Measurements from ENCODE around the gene FOXO4. TPM values are rescaled to one million over a fixed set of nuclear protein-coding genes. Genes with fewer than 3 reads are reported as not detected.
A peak's percentile ranks its signal among the peaks of the same experiment; 100 is the strongest.

Gene FOXO4
- total and polyA plus RNA-seq, 2 donors, result 9.4 to 12.3 TPM

DNA sequence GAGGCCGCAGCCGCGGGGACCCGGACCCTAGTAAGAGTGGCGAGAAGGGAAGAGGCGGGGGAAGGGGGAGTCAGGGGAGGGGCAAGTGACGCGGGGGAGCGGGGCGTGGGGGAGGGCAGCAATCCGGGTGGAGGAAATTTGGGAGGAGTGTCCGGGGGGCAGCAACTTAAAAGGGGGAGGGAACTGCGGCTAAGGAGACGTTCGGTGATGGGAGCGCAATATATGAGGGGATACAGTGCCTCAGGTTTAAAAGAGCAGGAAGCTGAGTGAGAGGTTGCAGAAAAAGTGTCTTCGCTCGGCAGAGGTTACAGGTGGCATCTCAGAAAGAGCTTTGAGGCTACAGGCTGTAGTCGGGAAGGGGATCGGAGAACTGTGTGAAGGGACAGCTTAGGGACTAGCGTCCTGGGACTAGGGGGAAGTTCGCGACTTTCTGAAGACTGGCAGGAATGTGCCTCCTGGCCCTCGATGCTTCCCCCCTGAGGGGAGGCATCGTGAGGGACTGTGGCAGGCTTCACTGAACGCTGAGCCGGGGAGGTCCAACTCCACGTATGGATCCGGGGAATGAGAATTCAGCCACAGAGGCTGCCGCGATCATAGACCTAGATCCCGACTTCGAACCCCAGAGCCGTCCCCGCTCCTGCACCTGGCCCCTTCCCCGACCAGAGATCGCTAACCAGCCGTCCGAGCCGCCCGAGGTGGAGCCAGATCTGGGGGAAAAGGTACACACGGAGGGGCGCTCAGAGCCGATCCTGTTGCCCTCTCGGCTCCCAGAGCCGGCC lies 519 bp downstream of the FOXO4 start:
- Histone ChIP-seq H3K27ac (ENCODE audit: low read depth in 1 of 2, low read length in 1 of 2) (peak overlapping the region; percentile 77 to 84), H3K36me3 (ENCODE audit: control insufficient read depth in 2 of 2, insufficient read depth in 2 of 2, low read length in 1 of 2) (no peaks in the 10 kb centered on the region), H3K4me3 (ENCODE audit: low read length in 2 of 2) (peak overlapping the region; percentile 54 to 63), H3K4me1 (ENCODE audit: control insufficient read depth in 2 of 2, insufficient read depth in 2 of 2, low read length in 2 of 2) (peaks cover 3 to 35% of the 10 kb centered on the region in 2 donors), H3K27me3 (ENCODE audit: control insufficient read depth in 2 of 2, insufficient read depth in 1 of 2, low read length in 1 of 2) (peaks cover 0 to 8% of the 10 kb centered on the region in 2 donors), H3K9me3 (ENCODE audit: control insufficient read depth in 2 of 2, insufficient read depth in 1 of 2, low read length in 1 of 2) (no peaks in the 10 kb centered on the region)
- WGBS, result 2% methylated on average over 46 of the region's 46 CpGs
- peak in 3 of 9 donors; percentile 57 to 76 (median 61) for DNase-seq (ENCODE audit: low read depth in 6 of 9, low spot score in 9 of 9)

DNA sequence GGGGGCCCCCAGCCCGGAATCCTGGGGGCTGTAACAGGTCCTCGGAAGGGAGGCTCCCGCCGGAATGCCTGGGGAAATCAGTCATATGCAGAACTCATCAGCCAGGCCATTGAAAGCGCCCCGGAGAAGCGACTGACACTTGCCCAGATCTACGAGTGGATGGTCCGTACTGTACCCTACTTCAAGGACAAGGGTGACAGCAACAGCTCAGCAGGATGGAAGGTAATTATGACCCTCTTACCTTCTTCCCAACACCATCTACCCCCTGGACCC lies 1.0 kb downstream of the FOXO4 start:
- Histone ChIP-seq H3K4me1 (ENCODE audit: control insufficient read depth in 2 of 2, insufficient read depth in 2 of 2, low read length in 2 of 2) (peaks cover 3 to 40% of the 10 kb centered on the region in 2 donors), H3K27me3 (ENCODE audit: control insufficient read depth in 2 of 2, insufficient read depth in 1 of 2, low read length in 1 of 2) (peaks cover 0 to 8% of the 10 kb centered on the region in 2 donors), H3K4me3 (ENCODE audit: low read length in 2 of 2) (peak overlapping the region; percentile 54 to 63), H3K9me3 (ENCODE audit: control insufficient read depth in 2 of 2, insufficient read depth in 1 of 2, low read length in 1 of 2) (no peaks in the 10 kb centered on the region), H3K27ac (ENCODE audit: low read depth in 1 of 2, low read length in 1 of 2) (no peak overlapping the region), H3K36me3 (ENCODE audit: control insufficient read depth in 2 of 2, insufficient read depth in 2 of 2, low read length in 1 of 2) (peaks cover 0 to 2% of the 10 kb centered on the region in 2 donors)
- DNase-seq (ENCODE audit: low read depth in 6 of 9, low spot score in 9 of 9), result no peak
- 4% methylated on average over 9 of the region's 9 CpGs for WGBS

DNA sequence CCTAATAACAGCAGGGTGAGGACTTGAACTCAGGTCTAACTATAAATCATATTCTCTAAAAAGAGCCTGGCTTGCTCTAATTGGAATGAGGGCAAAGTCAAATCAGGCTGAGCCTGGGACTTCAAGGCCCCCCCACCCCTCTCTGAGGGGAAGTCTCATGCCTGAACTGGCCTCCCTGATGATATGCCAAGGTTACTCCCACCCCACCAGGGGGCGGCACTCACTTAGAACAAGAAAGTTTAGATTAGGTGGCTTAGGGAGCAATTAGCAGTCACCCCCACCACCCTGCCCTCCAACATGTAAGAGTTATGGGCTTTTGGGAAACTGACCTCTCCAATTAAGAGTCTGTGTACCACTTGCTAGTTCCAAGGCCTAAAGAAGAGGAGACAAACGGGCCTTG lies 2.7 kb downstream of the FOXO4 start:
- peak in 3 of 9 donors; percentile 63 to 86 (median 68) for DNase-seq (ENCODE audit: low read depth in 6 of 9, low spot score in 9 of 9)
- no peak overlapping the region for H3K4me3 ChIP-seq (ENCODE audit: low read length in 2 of 2)
- peaks cover 12 to 56% of the 10 kb centered on the region in 2 donors for H3K4me1 ChIP-seq (ENCODE audit: control insufficient read depth in 2 of 2, insufficient read depth in 2 of 2, low read length in 2 of 2)
- 22% methylated on average over 2 of the region's 2 CpGs for whole genome bisulfite sequencing
- no peaks in the 10 kb centered on the region for H3K9me3 ChIP-seq (ENCODE audit: control insufficient read depth in 2 of 2, insufficient read depth in 1 of 2, low read length in 1 of 2)
- peaks cover 0 to 8% of the 10 kb centered on the region in 2 donors for H3K27me3 ChIP-seq (ENCODE audit: control insufficient read depth in 2 of 2, insufficient read depth in 1 of 2, low read length in 1 of 2)
- peaks cover 4 to 8% of the 10 kb centered on the region in 2 donors for H3K36me3 ChIP-seq (ENCODE audit: control insufficient read depth in 2 of 2, insufficient read depth in 2 of 2, low read length in 1 of 2)
- H3K27ac ChIP-seq (ENCODE audit: low read depth in 1 of 2, low read length in 1 of 2), result no peak overlapping the region

DNA sequence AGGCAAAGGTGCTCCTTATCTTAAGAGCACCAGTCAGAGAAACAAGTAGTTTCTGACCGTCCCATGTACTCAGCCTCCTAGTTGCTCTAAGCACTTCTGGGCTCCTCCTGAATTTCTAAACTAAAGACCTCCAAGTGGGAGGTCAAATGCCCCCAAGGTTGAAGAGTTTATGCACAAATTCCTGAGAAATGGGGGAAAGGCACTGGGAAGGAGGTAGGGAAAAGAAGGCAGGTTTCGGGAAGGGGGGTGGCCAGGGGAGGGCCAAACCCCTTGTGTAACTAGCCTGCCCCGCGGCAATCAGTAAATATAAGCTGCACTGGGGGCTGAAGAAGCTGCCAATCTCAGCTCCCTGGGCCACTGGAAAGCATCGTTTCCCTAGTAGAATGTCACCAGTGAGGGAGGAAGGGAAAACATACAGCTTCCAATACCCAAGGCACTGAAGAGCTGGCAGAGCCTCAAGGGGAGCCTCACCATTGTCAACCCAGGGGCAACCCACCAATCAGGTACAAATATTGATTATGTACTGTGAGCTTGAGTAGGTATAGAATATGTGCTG lies 3.4 kb downstream of the FOXO4 start:
- peaks cover 12 to 63% of the 10 kb centered on the region in 2 donors for H3K4me1 ChIP-seq (ENCODE audit: control insufficient read depth in 2 of 2, insufficient read depth in 2 of 2, low read length in 2 of 2)
- WGBS, result 95% methylated on average over 5 of the region's 5 CpGs
- peaks cover 4 to 8% of the 10 kb centered on the region in 2 donors for H3K36me3 ChIP-seq (ENCODE audit: control insufficient read depth in 2 of 2, insufficient read depth in 2 of 2, low read length in 1 of 2)
- no peak overlapping the region for H3K4me3 ChIP-seq (ENCODE audit: low read length in 2 of 2)
- H3K27me3 ChIP-seq (ENCODE audit: control insufficient read depth in 2 of 2, insufficient read depth in 1 of 2, low read length in 1 of 2), result peaks cover 0 to 8% of the 10 kb centered on the region in 2 donors
- DNase-seq (ENCODE audit: low read depth in 6 of 9, low spot score in 9 of 9), result no peak
- H3K27ac ChIP-seq (ENCODE audit: low read depth in 1 of 2, low read length in 1 of 2), result no peak overlapping the region
- H3K9me3 ChIP-seq (ENCODE audit: control insufficient read depth in 2 of 2, insufficient read depth in 1 of 2, low read length in 1 of 2), result no peaks in the 10 kb centered on the region

DNA sequence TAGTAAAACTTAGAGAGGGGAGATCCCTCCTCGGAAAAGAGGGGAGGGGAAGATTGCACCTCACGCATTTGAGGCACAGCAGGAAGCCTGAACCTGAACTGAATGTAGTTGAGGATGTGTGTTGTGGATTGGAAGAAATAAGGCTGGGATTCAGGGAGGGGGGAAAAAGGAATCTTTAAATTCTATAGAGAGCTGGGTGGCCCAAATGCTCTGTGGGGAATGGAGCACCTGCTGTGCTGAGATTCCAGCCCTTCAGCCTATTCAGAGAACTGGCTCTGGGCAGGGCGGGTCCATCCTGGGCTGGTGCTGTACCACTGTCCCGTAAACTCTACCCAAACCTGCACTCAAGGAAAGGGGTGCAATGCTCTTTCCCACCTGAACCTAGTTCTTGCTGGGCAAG lies 4.1 kb downstream of the FOXO4 start:
- no peak for DNase-seq (ENCODE audit: low read depth in 6 of 9, low spot score in 9 of 9)
- WGBS, result 98% methylated on average over 4 of the region's 4 CpGs
- peaks cover 4 to 8% of the 10 kb centered on the region in 2 donors for H3K36me3 ChIP-seq (ENCODE audit: control insufficient read depth in 2 of 2, insufficient read depth in 2 of 2, low read length in 1 of 2)
- no peaks in the 10 kb centered on the region for H3K9me3 ChIP-seq (ENCODE audit: control insufficient read depth in 2 of 2, insufficient read depth in 1 of 2, low read length in 1 of 2)
- H3K27me3 ChIP-seq (ENCODE audit: control insufficient read depth in 2 of 2, insufficient read depth in 1 of 2, low read length in 1 of 2), result peaks cover 0 to 8% of the 10 kb centered on the region in 2 donors
- peaks cover 12 to 69% of the 10 kb centered on the region in 2 donors for H3K4me1 ChIP-seq (ENCODE audit: control insufficient read depth in 2 of 2, insufficient read depth in 2 of 2, low read length in 2 of 2)
- H3K27ac ChIP-seq (ENCODE audit: low read depth in 1 of 2, low read length in 1 of 2), result no peak overlapping the region
- H3K4me3 ChIP-seq (ENCODE audit: low read length in 2 of 2), result no peak overlapping the region

DNA sequence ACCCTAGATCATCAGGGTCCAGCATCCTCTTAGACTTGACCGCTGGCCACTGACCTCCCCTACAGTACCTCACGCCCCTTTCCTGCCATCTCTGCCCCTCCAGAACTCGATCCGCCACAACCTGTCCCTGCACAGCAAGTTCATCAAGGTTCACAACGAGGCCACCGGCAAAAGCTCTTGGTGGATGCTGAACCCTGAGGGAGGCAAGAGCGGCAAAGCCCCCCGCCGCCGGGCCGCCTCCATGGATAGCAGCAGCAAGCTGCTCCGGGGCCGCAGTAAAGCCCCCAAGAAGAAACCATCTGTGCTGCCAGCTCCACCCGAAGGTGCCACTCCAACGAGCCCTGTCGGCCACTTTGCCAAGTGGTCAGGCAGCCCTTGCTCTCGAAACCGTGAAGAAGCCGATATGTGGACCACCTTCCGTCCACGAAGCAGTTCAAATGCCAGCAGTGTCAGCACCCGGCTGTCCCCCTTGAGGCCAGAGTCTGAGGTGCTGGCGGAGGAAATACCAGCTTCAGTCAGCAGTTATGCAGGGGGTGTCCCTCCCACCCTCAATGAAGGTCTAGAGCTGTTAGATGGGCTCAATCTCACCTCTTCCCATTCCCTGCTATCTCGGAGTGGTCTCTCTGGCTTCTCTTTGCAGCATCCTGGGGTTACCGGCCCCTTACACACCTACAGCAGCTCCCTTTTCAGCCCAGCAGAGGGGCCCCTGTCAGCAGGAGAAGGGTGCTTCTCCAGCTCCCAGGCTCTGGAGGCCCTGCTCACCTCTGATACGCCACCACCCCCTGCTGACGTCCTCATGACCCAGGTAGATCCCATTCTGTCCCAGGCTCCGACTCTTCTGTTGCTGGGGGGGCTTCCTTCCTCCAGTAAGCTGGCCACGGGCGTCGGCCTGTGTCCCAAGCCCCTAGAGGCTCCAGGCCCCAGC lies 5.2 kb downstream of the FOXO4 start:
- peaks cover 4 to 9% of the 10 kb centered on the region in 2 donors for H3K36me3 ChIP-seq (ENCODE audit: control insufficient read depth in 2 of 2, insufficient read depth in 2 of 2, low read length in 1 of 2)
- H3K27me3 ChIP-seq (ENCODE audit: control insufficient read depth in 2 of 2, insufficient read depth in 1 of 2, low read length in 1 of 2), result peaks cover 0 to 8% of the 10 kb centered on the region in 2 donors
- H3K4me3 ChIP-seq (ENCODE audit: low read length in 2 of 2), result no peak overlapping the region
- H3K9me3 ChIP-seq (ENCODE audit: control insufficient read depth in 2 of 2, insufficient read depth in 1 of 2, low read length in 1 of 2), result no peaks in the 10 kb centered on the region
- peak overlapping the region in 1 of 2 donors; percentile 69 for H3K27ac ChIP-seq (ENCODE audit: low read depth in 1 of 2, low read length in 1 of 2)
- H3K4me1 ChIP-seq (ENCODE audit: control insufficient read depth in 2 of 2, insufficient read depth in 2 of 2, low read length in 2 of 2), result peaks cover 12 to 80% of the 10 kb centered on the region in 2 donors
- 87% methylated on average over 31 of the region's 31 CpGs for whole genome bisulfite sequencing
- peak in 2 of 9 donors; percentile 42 to 68 for DNase-seq (ENCODE audit: low read depth in 6 of 9, low spot score in 9 of 9)

DNA sequence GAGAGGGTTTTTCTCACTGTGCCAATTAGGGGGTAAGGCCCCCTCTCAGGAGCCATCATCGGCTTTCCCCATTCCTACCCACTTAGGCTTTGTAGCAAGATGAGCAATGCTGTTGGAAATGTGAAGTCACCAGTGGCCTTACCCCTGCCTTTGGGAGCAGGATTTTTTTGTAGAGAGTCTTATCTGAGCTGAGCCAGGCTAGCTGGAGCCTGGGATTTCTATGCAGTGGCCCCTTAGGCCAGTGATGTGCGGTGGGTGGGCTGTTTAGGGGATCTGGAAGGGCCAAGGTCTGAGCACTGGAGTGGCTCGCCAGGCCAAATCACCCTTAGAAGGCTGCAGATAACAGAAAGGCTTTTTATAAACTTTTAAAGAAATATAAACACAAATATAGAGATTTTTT lies 6.6 kb downstream of the FOXO4 start:
- peaks cover 6 to 16% of the 10 kb centered on the region in 2 donors for H3K36me3 ChIP-seq (ENCODE audit: control insufficient read depth in 2 of 2, insufficient read depth in 2 of 2, low read length in 1 of 2)
- peak overlapping the region; percentile 60 to 93 for H3K27ac ChIP-seq (ENCODE audit: low read depth in 1 of 2, low read length in 1 of 2)
- WGBS, result 95% methylated on average over 3 of the region's 3 CpGs
- DNase-seq (ENCODE audit: low read depth in 6 of 9, low spot score in 9 of 9), result no peak
- H3K9me3 ChIP-seq (ENCODE audit: control insufficient read depth in 2 of 2, insufficient read depth in 1 of 2, low read length in 1 of 2), result no peaks in the 10 kb centered on the region
- H3K4me3 ChIP-seq (ENCODE audit: low read length in 2 of 2), result no peak overlapping the region
- peaks cover 0 to 3% of the 10 kb centered on the region in 2 donors for H3K27me3 ChIP-seq (ENCODE audit: control insufficient read depth in 2 of 2, insufficient read depth in 1 of 2, low read length in 1 of 2)
- H3K4me1 ChIP-seq (ENCODE audit: control insufficient read depth in 2 of 2, insufficient read depth in 2 of 2, low read length in 2 of 2), result peaks cover 15 to 88% of the 10 kb centered on the region in 2 donors

DNA sequence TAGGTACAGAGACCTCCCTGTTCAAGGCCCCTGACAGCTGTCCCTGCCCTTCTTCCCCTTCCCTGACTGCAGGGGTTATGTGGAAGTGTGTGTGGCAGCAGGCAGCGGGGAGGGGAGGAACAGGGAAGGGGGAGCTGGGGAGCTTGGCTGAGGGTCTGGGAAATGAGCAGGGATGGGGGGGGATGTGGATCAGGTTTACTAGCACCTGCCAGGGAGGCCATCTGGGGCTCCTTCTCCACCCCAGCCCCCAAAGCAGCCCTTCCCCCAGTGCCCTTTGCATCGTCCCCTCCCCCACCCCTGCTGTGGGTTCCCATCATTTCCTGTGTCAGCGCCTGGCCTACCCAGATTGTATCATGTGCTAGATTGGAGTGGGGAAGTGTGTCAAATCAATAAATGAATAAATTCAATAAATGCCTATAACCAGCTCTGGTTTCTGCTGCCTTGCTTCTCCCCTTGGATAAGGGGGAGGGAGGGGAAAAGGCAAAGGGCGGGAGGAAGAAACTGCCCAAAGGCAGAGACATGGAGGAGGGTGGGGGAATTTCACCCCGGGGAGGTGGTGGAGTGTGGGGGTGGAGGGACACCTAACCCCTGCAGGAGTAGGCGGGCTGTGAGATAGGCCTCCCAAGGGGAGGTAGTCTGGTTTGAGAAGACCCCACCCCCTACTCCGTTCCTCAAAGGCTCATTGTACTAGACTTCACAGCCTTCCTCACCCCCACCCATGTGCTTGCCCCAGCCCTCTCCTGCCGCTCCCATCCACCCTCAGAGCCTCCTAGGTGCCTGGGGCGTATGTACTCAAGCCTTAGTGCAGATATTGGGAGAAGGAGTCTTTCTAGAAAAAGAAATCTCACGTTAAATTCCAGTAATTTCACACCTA lies 7.7 kb downstream of the FOXO4 start:
- H3K4me3 ChIP-seq (ENCODE audit: low read length in 2 of 2), result peak overlapping the region; percentile 48 to 70
- 5% methylated on average over 10 of the region's 10 CpGs for WGBS
- peak in 5 of 9 donors; percentile 61 to 91 (median 78) for DNase-seq (ENCODE audit: low read depth in 6 of 9, low spot score in 9 of 9)
- peaks cover 15 to 90% of the 10 kb centered on the region in 2 donors for H3K4me1 ChIP-seq (ENCODE audit: control insufficient read depth in 2 of 2, insufficient read depth in 2 of 2, low read length in 2 of 2)
- peaks cover 0 to 3% of the 10 kb centered on the region in 2 donors for H3K27me3 ChIP-seq (ENCODE audit: control insufficient read depth in 2 of 2, insufficient read depth in 1 of 2, low read length in 1 of 2)
- H3K36me3 ChIP-seq (ENCODE audit: control insufficient read depth in 2 of 2, insufficient read depth in 2 of 2, low read length in 1 of 2), result peaks cover 13 to 26% of the 10 kb centered on the region in 2 donors
- H3K9me3 ChIP-seq (ENCODE audit: control insufficient read depth in 2 of 2, insufficient read depth in 1 of 2, low read length in 1 of 2), result no peaks in the 10 kb centered on the region
- peak overlapping the region; percentile 92 to 93 for H3K27ac ChIP-seq (ENCODE audit: low read depth in 1 of 2, low read length in 1 of 2)

Data from thymus (tissue), 11 donors.